Measurements from ENCODE around the gene PSMG3.

DNA sequence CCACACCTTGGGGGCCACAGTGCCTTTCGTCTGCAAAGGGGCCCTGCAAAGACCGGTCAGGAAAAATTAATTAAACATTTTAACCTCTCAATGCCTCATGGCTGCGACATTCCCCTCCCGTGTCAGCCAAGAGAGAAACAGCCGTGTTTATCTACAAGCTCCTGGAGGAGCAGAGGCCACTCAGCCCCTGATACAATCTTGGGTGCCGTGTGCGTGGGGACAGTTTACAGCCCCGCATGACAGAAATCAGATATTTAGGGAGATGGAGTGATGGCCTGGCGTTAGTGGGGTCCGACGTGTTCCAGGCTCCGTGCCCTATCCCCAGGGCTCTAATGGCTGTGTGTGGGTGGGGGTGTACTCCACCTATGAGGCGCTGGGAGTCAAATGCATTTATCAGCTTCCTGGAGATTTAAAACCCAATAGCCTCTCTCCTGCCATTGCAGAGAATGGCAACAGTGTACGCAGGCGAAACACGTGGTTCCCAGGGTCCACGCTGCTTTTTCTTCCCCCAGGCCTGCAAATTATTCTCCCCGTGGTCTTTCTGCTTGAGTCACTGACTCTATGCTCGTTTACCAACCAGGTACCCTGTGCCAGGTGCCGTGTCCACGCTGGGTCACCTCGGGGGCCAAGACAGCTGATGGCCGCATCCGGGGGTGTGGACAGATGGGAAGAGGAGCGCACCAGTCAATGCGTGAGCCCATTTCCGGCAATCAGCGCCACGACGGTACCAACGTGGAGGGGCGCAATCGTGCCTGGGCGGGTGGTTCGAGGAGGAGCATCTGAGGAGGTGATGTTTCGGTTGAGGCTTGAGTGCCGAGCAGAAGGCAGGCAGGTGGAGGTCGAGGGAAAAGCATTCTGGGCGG is 26.6 kb upstream of the PSMG3 start:
- TF ChIP-seq, protein P1, sequence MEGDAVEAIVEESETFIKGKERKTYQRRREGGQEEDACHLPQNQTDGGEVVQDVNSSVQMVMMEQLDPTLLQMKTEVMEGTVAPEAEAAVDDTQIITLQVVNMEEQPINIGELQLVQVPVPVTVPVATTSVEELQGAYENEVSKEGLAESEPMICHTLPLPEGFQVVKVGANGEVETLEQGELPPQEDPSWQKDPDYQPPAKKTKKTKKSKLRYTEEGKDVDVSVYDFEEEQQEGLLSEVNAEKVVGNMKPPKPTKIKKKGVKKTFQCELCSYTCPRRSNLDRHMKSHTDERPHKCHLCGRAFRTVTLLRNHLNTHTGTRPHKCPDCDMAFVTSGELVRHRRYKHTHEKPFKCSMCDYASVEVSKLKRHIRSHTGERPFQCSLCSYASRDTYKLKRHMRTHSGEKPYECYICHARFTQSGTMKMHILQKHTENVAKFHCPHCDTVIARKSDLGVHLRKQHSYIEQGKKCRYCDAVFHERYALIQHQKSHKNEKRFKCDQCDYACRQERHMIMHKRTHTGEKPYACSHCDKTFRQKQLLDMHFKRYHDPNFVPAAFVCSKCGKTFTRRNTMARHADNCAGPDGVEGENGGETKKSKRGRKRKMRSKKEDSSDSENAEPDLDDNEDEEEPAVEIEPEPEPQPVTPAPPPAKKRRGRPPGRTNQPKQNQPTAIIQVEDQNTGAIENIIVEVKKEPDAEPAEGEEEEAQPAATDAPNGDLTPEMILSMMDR (IDR thresholded peaks at IDR 0.05) = no peak
- TF ChIP-seq CBX2 (IDR thresholded peaks at IDR 0.05; ENCODE audit: borderline replicate concordance, low read depth) (no peak), JUN (IDR thresholded peaks at IDR 0.05) (no peak), HDAC2 (IDR thresholded peaks at IDR 0.05) (no peak), RARB (CRISPR knock-in tag; IDR thresholded peaks at IDR 0.05) (no peak), HOXA7 (CRISPR knock-in tag; IDR thresholded peaks at IDR 0.05) (no peak), MYC (IDR thresholded peaks at IDR 0.05; ENCODE audit: borderline replicate concordance, low read length) (no peak), ZNF302 (CRISPR knock-in tag; IDR thresholded peaks at IDR 0.05) (no peak)
